GM19099 (cell line): ENCODE data around the gene EGFR.

Source experiments
- POLR2A ChIP-seq: IDR thresholded peaks from 3 replicates; pipeline ENCODE4 v1.6.1; 2011; ENCODE audit warnings: low read depth; ENCODE audit not compliant: insufficient read length; ENCODE audit errors: extremely low read depth

The EGFR gene

DNA sequence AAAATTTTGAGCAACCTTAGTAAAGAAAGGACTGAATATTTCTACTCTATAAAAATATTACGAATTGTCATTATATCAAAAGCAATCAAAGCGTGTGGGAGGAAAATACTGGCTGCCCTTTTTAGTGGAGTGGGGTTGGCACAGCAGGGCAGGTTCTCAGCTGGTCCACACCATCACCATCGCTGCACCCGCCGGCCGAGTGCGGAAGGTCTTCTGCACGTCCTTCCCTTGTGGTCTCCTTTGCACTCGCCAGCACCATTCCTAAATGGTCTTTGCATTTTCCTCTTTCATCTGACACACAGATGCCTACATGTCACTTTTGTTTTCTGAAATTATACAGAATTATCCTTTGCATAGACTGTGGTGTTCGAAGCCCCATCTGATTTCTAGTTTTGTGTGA lies 229.7 kb downstream of the EGFR start:
- TF ChIP-seq POLR2A: no peak

DNA sequence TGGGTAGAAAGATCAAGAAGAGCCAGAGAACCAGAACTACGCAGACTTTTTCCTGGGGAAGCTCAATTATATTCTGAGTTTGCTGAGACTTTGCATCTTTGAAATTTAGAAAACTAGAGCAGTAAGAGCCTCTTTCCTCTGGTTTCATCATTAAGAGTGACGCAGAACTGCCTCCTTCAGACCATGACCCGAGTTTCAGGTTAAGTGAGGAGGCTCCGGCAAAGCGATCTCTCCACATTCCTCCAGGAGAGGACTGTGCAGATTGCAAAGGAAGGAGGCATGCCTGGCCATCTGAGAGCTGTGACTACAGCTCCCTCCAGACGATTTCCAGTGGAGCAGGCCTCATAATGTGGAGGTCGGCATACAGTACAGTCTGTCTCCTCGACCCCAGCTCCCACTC lies 230.5 kb downstream of the EGFR start:
- TF ChIP-seq POLR2A: no peak

DNA sequence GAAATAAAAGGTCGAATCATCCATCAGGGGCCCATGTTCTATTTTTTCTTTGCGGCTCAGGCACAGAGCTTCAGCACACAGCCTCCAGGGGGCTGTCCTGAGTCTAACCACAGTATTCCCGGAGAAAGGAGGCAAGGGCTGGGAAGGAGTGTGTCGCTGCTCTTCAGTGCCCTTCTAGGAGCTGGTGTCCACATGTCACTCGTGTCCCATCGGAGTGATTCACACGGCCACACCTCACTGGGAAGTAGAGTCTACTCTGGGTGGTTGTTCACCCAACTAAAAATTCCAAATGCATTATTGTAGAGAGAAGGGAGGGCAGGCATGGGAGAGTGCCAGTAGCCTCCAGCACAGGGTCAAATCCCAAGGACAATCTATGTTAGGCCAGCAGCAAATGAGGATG lies 231.5 kb downstream of the EGFR start:
- TF ChIP-seq POLR2A: no peak

DNA sequence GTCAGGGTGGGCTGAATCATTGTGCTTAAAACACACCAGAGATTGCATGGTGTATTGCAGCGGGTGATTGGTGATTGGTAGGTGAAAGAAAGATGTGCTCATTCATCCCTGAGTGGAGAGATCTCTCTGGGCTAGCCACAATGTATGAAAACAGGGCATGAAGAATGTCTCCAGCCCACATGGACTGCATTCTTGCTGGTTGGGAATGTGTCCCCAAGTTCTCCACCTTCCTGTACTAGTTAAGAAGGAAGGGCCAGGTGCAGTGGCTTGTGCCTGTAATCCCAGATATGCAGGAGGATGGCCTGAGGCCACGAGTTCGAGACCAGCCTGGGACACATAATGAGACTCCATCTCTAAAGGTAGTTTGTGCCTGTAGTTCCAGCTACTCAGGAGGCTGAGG lies 232.5 kb downstream of the EGFR start:
- TF ChIP-seq POLR2A: no peak

- TF ChIP-seq POLR2A: no peak
These were observed 233.1 kb downstream of the EGFR start for GRCh38 chr7:55251911-55252310.

DNA sequence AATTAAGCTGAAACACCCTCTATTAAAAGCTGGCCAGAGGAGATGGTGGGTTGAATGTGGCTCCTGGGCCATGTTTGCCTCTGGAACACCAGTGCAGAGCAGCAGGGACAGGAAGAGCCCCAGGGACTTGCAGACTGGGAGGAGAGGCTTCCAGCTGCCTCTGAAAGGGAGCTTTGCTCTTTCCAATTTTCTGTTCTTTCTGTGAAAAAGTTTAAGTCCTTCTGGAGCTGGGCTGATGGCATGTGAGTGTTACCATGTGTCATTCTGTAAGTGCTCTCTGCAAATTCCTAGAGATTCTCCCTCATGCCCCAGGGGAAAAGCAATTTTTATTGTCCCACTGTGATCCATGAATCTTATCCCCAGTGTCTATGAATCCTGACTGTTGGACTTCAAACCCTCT lies 233.6 kb downstream of the EGFR start:
- TF ChIP-seq POLR2A: no peak

GRCh38 chr7:55253188-55253587 lies 234.4 kb downstream of the EGFR start:
- no peak for TF ChIP-seq POLR2A

GRCh38 chr7:55254242-55254595 lies 235.4 kb downstream of the EGFR start:
- no peak for TF ChIP-seq POLR2A

GRCh38 chr7:55254596-55255495 lies 236.0 kb downstream of the EGFR start:
- TF ChIP-seq POLR2A: no peak

- TF ChIP-seq POLR2A: no peak
These were observed 237.0 kb downstream of the EGFR start for GRCh38 chr7:55255496-55256445.

GRCh38 chr7:55258631-55259030 lies 239.8 kb downstream of the EGFR start:
- no peak for TF ChIP-seq POLR2A

DNA sequence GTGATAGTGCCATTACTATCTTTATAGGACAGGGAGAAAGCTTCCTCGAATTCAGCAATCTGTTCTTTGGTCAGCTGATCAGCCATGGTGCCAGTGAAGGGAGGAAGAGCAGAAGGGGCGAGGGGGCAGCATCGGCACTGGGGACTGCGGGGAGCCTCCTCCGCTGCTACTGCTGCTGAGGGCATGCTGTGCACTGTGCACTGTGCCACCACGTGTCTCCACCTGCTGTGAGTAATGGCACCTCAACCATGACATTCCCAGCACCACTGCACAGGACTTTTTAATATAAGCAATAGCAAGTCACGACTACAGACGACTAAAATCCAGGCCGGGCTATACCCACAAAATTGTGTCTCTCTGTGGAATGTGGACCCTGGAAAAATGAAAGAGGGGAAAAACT lies 241.4 kb downstream of the EGFR start:
- no peak for TF ChIP-seq POLR2A

DNA sequence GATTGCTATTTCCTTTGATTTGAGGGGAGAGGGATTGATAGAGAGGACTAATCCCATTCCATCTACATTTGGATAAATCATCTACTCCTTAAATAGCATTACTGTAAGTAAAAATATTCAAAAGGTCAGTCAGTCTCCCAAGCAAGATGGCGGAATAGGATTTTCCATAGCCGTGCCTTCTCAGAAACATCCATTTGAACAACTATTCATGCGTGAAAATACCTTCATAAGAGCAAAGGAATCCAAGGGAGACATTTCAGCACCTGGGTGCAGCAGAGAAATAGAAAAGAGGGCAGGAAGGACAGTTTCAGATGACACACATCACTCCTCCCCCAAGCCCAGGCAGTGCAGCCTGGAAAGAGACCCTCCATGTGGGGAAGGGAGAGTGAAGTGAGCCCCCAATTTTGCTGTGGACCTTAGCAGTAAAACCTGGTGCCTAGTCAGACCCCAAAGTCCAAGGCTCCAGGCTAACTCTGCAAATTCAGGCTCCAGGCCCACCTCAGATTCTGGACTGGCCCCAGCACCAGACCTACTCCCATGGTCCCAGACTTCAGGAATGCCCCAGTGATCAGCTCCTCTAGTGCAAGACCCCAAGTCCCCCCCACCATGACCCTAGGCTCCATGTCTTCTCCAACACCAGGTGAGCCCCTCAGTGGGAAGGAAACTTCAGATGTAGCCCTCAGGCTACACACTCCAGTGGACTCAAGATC lies 242.0 kb downstream of the EGFR start:
- no peak for TF ChIP-seq POLR2A
